ENCODE measurements around the gene DNAH2. TPM values are rescaled to one million over a fixed set of nuclear protein-coding genes. Genes with fewer than 3 reads are reported as not detected.

The DNAH2 gene
- total RNA-seq, 1 experiment from 2014 or later: 0.15 TPM

DNA sequence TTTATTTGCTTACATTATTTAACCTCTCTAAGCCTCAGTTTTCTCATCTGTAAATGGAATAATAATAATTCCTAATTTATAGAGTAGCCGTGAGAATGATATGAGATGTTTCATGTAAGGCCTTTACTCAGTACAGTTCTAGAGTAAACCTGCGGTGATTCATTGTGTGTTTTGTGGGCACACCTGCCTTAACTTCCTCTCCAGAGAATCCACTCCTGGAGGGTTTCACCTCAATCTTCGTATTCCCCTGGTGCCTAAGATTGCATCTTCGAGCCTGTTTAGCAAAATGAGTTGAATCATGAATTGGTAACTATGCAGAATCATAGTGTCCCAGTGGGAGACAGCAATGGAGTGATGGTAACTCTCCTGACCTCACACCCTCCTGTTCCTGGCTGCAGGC lies 52.3 kb downstream of the DNAH2 start:
- Histone ChIP-seq H3K27me3 (ENCODE audit: insufficient read depth, low read length) (no peaks in the 10 kb centered on the region), H3K14ac (ENCODE audit: insufficient read depth, low read length) (no peak overlapping the region), H4K20me1 (ENCODE audit: control insufficient read depth, insufficient read depth, insufficient read length) (no peaks in the 10 kb centered on the region), H3K23ac (ENCODE audit: insufficient read length, low read depth, low read length) (no peak overlapping the region), H4K5ac (ENCODE audit: insufficient read length, low read depth, low read length) (no peak overlapping the region), H3K27ac (ENCODE audit: insufficient read length, low read depth, low read length) (no peak overlapping the region), H3K18ac (ENCODE audit: insufficient read length, low read depth, low read length) (no peak overlapping the region), H2BK20ac (ENCODE audit: low read depth, low read length, poor library complexity, severe bottlenecking) (no peak overlapping the region), H3K9ac (ENCODE audit: extremely low read depth, insufficient read length, low read length) (no peak overlapping the region), H2BK15ac (ENCODE audit: low read depth, low read length) (no peak overlapping the region), H2BK5ac (ENCODE audit: insufficient read length, low read length) (no peak overlapping the region), H2BK12ac (ENCODE audit: insufficient read length, low read depth, low read length) (no peak overlapping the region), H2AFZ (ENCODE audit: low read length) (no peak overlapping the region), H4K8ac (replicated peaks; ENCODE audit: insufficient read length, low read depth, low read length) (no peak overlapping the region), H3K79me1 (ENCODE audit: insufficient read depth, low read depth, low read length, poor library complexity, severe bottlenecking) (no peaks in the 10 kb centered on the region), H3K4me1 (ENCODE audit: insufficient read depth, low read length) (no peaks in the 10 kb centered on the region), H3K56ac (ENCODE audit: insufficient read length, low read depth, low read length) (no peak overlapping the region), H3K4me2 (ENCODE audit: insufficient read depth, insufficient read length, low read length) (no peak overlapping the region), H3K9me3 (ENCODE audit: control insufficient read depth, low read depth, low read length) (no peaks in the 10 kb centered on the region), H3T11ph (ENCODE audit: low read length) (no peak overlapping the region), H3K23me2 (ENCODE audit: insufficient read length, low read depth, low read length, poor library complexity, severe bottlenecking) (no peaks in the 10 kb centered on the region), H2AK5ac (ENCODE audit: insufficient read length, low read length) (no peak overlapping the region), H4K91ac (ENCODE audit: insufficient read length, low read depth, low read length) (no peak overlapping the region), H3K79me2 (ENCODE audit: insufficient read depth, low read length) (no peaks in the 10 kb centered on the region), H2BK120ac (ENCODE audit: low read depth, low read length, poor library complexity, severe bottlenecking) (no peak overlapping the region), H3K4ac (ENCODE audit: low read depth, low read length) (no peak overlapping the region)
- H3K36me3 Mint-ChIP-seq (ENCODE audit: insufficient read depth in 1 of 3, low read depth in 3 of 3): no peaks in the 10 kb centered on the region; a peak in 1 of 7 replicates
- peaks cover 5 to 6% of the 10 kb centered on the region in 2 experiments; a peak in 2 of 4 replicates for H3K4me1 Mint-ChIP-seq
- TF ChIP-seq, protein P1, sequence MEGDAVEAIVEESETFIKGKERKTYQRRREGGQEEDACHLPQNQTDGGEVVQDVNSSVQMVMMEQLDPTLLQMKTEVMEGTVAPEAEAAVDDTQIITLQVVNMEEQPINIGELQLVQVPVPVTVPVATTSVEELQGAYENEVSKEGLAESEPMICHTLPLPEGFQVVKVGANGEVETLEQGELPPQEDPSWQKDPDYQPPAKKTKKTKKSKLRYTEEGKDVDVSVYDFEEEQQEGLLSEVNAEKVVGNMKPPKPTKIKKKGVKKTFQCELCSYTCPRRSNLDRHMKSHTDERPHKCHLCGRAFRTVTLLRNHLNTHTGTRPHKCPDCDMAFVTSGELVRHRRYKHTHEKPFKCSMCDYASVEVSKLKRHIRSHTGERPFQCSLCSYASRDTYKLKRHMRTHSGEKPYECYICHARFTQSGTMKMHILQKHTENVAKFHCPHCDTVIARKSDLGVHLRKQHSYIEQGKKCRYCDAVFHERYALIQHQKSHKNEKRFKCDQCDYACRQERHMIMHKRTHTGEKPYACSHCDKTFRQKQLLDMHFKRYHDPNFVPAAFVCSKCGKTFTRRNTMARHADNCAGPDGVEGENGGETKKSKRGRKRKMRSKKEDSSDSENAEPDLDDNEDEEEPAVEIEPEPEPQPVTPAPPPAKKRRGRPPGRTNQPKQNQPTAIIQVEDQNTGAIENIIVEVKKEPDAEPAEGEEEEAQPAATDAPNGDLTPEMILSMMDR (conservative IDR thresholded peaks at IDR 0.05): no peak
- H3K9me3 Mint-ChIP-seq: no peaks in the 10 kb centered on the region; a peak in 2 of 5 replicates
- WGBS (ENCODE audit: extremely low coverage, insufficient read length, low lambda C conversion rate): no CpG with 5 or more reads among the region's 4 CpGs
- H3K4me3 Mint-ChIP-seq: no peak overlapping the region
- peaks cover 20% of the 10 kb centered on the region for H3K27me3 Mint-ChIP-seq (ENCODE audit: low read depth)
- H3K27ac Mint-ChIP-seq: no peak overlapping the region
- DNase-seq: no peak
